Activated CD4-positive, alpha-beta T cell treated with anti-CD3 and anti-CD28 coated beads, Interleukin-2, Interleukin-4, amounts not matched to agents 100 ng/mL and 50 ng/mL, durations not matched to agents 16 hours and 8 hours (primary cell): ENCODE data around the gene GALNT17.

Experiments used
- DNase-seq: peaks from one replicate; pipeline ENCODE4 v3.0.0-alpha.2; 2020; ENCODE audit warnings: low spot score

GALNT17 gene

GRCh38 chr7:71506822-71507221 lies 374.9 kb downstream of the GALNT17 start:
- no peak for DNase-seq

DNA sequence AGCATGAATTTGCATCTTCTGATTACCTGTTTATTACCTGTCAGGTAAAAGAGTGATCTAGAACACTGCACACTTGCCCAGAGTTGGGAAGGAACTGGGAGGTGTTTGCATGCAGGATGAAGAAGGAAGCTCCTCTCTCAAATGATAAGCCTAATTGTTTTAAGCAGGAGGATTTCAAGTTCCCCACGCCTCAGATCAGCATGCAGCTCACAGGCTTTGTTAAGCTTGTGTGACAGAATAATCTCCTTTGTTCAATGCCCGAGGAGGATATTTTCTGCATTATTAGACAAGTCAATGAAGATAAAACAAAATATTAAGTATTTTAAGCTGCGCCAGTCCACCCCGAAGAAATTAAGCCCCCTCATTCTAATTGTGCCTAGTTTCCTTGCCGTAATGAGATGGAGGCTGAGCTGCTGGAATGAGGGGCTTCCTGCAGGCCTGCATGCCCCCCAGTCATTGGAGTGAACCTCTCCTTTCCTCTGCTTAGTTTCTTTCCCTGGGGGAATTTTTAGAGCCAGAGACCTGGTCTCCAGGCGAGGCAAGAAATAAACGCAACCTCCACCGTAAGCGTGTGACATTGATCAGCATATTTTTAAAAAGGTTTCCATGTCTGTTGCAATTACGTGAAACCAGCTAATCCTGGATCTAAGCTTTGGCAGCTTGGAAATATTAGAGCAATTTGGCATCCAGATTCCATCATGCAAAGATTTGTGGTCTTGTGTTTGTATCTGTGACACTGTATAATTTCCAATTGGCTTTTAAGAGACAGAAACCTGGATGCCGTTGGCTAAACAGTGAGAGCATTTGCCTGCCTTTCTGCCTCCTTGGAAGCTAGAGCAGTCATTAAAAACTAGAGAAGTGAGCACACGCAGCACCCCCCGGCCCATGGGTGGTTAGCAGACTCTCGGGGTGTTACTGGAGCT lies 376.0 kb downstream of the GALNT17 start:
- no peak for DNase-seq

DNA sequence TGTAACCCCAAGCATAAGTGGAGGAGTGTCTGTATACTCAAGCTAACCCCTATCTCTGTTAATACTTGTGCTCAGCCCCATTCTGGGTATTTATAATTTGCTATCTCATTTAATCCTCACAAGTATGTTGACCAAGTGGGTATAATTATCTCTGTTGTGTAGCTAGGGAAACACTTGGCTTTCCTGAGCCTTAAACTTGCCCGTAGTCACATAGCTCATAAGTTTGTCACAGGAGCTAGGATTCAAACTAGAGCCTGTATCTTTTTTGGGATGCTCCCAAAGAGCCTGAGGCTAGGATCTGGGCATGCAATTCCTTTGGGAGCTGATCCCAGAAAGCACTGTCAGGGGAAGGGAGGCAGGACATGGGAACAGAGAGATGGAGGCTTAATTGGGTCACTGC lies 377.4 kb downstream of the GALNT17 start:
- no peak for DNase-seq

GRCh38 chr7:71511361-71511807 lies 379.4 kb downstream of the GALNT17 start:
- DNase-seq, result no peak

DNA sequence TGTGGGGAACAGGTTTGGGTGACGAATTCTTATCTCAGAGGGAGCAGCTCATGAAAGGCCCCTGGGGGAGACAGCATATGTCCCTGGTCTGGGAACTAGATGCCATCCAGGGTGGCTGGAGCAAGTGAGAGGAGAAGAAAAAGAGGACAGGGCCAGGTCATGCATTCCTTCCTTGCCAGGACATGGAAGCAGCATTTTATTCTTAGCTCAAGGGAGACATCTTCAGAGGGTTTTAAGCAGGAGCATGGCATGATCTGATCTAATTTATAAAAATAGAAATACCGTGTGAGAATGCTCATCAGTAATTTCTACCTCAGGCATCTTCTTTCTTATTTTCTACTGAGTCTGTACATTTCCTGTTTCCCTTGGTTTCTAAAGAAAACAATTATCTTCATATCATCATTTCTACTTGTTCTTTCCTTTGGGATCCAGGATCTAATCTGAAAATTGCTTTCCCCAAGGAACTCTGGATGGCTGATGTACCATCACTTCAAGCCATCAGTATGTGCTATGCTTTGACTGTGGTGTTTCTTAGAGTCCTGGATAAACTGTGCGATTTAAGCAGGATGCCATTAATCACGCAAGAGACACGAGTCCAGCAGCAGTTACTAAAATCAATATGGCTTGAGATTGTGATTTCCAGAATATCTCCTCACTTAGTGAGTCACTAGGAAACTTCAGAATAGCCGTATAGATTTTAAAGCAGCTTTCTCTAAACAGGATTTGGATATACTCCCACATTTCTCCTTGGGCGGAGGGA lies 386.2 kb downstream of the GALNT17 start:
- DNase-seq, result no peak

- no peak for DNase-seq
Observed at GRCh38 chr7:71518880-71519279, 386.9 kb downstream of the GALNT17 start.

DNA sequence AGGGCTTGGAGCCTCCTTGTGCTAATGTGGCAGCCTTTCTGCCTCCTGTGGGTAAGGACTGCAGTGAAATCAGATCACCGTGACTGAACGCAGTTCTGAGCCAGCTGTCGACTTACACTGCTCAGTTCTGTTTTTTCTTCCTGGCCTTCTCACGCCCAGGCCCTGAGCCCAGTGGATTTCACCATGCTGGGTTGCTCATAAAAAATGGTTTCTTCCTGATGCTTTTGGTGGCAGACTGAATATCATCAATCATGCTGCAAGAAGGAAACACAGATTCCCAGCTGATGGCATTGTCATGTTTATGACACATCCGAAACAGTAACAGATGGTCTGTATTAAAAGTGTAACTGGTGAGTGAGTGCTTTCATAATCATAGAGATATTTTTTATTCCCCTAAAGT lies 389.6 kb downstream of the GALNT17 start:
- DNase-seq, result no peak

DNA sequence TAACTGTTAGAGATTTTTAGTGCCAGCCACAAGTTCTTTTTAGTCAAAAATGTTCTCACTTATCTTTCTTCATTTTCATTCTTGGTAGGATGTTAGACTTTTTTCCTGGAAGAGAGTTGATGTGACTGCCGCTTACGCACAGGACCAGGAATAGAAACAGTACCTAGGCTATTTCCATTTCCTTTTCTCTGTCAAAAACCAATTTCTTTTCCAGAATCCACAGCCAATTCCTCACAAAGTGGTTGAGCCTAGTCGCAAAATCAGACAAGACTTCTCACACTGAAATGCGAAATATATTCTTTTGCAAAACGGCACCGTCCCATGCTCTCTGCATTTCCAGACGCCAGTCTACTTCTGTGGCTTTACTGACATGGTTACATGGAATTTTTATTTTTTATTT lies 394.2 kb downstream of the GALNT17 start:
- DNase-seq, result no peak

- no peak for DNase-seq
Observed at GRCh38 chr7:71527213-71527612, 395.3 kb downstream of the GALNT17 start.

- no peak for DNase-seq
Observed at GRCh38 chr7:71535616-71536015, 403.7 kb downstream of the GALNT17 start.

GRCh38 chr7:71538210-71538609 lies 406.3 kb downstream of the GALNT17 start:
- no peak for DNase-seq

DNA sequence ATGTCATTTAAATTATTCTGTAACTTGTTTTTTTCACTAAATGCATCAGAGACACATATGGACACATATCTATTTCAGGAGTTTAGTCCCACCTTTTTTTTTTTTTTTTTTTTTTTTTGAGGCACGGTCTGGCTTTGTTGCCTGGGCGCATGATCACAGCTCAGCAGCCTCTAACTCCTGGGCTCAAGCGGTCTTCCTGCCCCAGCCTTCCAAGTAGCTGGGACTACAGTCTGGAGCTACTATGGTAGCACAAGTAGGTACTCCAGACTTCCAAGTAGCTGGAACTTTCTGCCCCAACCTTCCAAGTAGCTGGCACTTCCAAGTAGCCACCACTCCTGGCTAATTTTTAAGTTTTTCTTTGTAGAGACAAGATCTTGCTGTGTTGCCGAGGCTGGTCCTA lies 407.7 kb downstream of the GALNT17 start:
- DNase-seq, result no peak

- DNase-seq, result no peak
Observed at GRCh38 chr7:71541707-71542353, 409.9 kb downstream of the GALNT17 start.

- no peak for DNase-seq
Observed at GRCh38 chr7:71543396-71543795, 411.5 kb downstream of the GALNT17 start.

DNA sequence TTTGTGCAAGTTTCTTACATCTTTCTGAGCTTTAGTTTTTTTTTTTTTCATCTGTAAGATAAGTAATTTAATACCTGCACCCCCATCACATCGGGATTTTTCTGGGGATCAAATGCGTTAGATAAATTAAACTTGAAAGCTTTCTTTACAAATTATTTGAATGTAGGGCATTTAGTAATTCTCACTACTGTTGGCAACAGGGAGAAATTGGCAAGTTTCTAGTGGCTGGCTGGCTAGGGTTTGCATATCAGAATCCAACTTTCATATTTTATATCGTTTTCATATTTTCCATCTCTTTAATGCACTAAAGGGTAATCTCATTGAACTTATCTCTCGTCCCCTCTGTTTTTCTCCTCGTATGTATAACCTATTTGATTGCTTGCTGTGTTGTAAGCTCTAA lies 412.9 kb downstream of the GALNT17 start:
- no peak for DNase-seq

DNA sequence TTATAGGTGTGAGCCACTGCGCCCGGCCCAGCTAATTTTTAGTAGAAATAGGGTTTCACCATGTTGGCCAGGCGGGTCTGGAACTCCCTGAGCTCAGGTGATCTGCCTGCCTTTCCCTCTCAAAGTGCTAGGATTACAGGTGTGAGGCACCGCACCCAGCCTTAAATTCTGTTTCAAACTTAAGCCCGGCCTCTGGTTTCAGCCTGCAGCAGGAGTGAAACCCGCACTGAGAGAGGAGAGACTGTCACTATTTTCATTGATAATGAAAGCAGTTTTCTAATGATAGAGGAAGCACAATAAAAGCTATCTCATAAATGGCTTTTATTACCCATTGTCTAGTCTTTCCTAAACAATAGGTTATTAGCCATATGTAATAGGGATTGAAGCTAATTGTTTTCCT lies 415.5 kb downstream of the GALNT17 start:
- DNase-seq, result no peak

DNA sequence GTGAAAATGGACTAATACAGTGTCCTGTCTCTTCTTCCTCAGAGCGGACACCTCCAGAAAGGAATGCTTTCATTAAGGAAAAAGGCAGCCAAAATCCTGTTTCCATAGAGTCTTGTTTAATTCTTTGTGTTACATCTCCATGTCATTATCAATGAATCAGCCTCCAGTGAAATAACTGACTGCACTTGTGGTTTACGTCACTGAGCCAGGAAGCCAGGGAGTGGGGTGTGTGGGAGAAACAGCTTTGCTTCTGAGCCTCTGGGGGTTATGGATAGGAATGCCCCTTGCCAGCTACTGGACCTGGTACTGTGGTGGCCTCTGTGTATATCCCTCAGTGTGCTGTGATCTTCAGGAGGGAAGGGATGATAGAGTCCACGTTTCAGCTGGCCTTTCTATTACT lies 416.8 kb downstream of the GALNT17 start:
- DNase-seq, result no peak

DNA sequence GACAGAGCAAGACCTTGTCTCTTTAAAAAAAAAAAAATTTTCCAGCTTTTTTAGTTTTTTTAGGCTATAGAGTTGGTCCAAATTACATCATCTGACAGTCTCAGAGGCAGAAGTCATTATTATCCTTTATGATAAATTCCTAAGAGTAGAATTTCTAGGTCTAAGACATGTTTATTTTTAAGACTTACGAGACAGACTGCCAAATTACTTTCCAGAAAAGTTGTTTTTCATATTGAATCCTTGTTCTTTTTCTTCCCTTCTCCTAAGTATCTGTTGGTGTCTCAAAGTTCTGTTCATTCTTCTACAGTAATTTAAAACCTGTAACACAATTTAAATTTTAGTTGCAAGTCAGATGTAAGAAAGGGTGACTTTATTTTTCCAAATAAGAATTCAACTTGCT lies 421.4 kb downstream of the GALNT17 start:
- DNase-seq, result no peak

- DNase-seq, result no peak
Observed at GRCh38 chr7:71555758-71556157, 423.8 kb downstream of the GALNT17 start.

DNA sequence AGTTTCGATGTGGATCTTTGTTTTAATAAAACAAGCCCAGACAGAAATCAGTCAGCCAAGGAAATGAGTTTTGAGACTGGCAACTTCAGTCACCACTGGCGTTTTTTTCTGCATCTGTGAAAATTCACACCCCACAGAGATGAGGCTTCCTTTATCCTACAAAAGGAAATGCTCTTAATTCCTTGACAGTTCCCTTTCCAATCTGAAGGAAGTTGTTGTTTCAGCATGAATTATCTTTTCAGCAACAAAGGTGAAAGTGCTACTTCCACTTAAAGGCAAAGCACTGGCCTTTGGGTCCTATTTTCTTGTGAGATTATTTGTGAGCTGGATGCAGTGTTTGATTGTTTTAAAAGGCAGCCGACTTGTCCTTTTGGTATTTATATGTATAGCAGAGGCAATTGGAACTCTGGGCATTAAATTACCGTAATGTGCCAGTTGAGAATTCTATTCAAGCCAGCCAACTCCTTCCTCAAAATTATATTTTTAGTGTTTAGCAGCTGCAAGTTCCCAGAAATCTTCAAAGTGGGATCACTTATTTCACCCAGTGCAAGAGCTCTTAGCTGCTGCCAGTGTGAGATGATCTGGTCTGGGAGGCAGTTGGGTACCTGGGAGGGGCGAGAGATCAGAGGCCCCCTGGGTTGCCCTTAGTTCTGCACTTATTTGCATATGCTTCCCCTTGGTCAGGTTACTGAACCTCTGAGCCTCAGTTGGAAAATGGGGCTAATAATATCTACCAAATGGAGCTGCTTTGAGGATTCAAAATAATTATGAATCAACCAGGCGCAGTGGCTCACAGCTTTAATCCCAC lies 427.1 kb downstream of the GALNT17 start:
- no peak for DNase-seq

DNA sequence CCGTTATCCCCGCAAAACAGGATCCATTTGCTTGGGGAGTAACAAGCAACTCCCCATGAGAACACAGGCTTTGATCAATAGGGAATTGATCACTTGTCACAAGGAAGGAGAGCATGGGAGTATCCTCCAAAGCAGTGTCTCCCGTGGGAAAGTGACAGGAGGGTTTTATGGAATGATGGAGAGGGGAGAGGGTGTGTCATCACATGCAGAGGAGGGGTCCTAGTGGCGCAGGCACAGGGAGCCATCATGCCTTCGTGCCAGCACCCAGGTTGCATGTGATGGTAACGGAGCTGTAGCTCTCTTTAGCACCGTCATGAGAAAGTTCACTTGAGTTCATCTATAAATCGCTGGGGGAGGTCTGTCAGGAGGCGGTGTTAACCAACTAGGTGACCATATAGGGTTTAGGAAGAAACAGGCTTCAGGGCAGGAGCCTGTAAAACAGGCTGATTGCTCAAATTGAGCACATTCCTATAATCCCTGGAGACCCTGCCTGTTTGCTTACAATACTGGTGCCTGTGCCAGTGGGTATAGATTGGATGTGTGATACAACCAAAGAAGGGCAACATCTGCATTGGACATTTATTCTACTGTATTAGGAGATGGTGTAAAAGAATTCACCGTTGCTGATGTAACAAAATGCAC lies 428.5 kb downstream of the GALNT17 start:
- DNase-seq, result no peak
